Prostate gland (tissue), 2 donors: Measurements from ENCODE around the gene RTF1. TPM values are rescaled to one million over a fixed set of nuclear protein-coding genes. Genes with fewer than 3 reads are reported as not detected.

Experiments used
- DNase-seq: peaks from one replicate; pipeline ENCODE4 v3.0.0-alpha.2; 2019; ENCODE audit warnings: low spot score
- H3K27ac ChIP-seq, 2 donors: fragments of 200-600 bp; sonication (generic); 2 replicates each; pipeline ENCODE4 v1.5.1; 2017 to 2019
- H3K27me3 ChIP-seq: fragments of 200-600 bp; sonication (generic); replicated peaks from 2 replicates; pipeline ENCODE4 v1.5.1; 2019; ENCODE audit not compliant: insufficient read depth
- H3K36me3 ChIP-seq, 2 donors: fragments of 200-600 bp; sonication (generic); 1 replicate in 1 of 2; 2 replicates in 1 of 2; pipeline versions ENCODE4 v1.5.1 to v1.8.1; 2017 to 2019
- H3K4me1 ChIP-seq: fragments of 200-600 bp; sonication (generic); replicated peaks from 2 replicates; pipeline ENCODE4 v1.5.1; 2019
- H3K4me3 ChIP-seq, 2 donors: fragments of 200-600 bp; sonication (generic); 2 replicates each; pipeline ENCODE4 v1.5.1; 2017 to 2019
- H3K9me3 ChIP-seq: fragments of 200-600 bp; sonication (generic); 2 replicates; pipeline ENCODE4 v1.5.1; 2017
- CTCF ChIP-seq, 4 experiments: fragments of 200-600 bp in 2 of 4; fragments of 450-650 bp in 2 of 4; sonication (generic) in 2 of 4; IDR thresholded peaks; 1 replicate in 3 of 4; 2 replicates in 1 of 4; pipeline ENCODE4 v1.5.1; 2016 to 2019; ENCODE audit warnings: antibody characterized with exemption in 4 of 4, mild to moderate bottlenecking in 2 of 4, moderate library complexity in 2 of 4
- POLR2A ChIP-seq: fragments of 450-650 bp; IDR thresholded peaks from one replicate; pipeline ENCODE4 v1.6.1; 2016; ENCODE audit warnings: antibody characterized with exemption, mild to moderate bottlenecking
- POLR2AphosphoS5 ChIP-seq: sonication (generic); formaldehyde crosslinking; IDR thresholded peaks from one replicate; pipeline ENCODE4 v1.6.1; 2017; ENCODE audit warnings: antibody characterized with exemption
- WGBS: methylation state at CpG from one replicate; pipeline ENCODE4 v1.1.5; 2018; 5-methylcytosine and 5-hydroxymethylcytosine counted together
- intact Hi-C: fragments of 100-400 bp; cut with DNase I; formaldehyde crosslinking; loops from one replicate; pipeline ENCODE4 v1.14.2; 2022
- total RNA-seq, 2 donors: library from RNA; depleted of rRNA; stranded (reverse); fragments of >200 nt; gene quantifications; one replicate each; pipeline ENCODE4 v1.1.0, GENCODE V29; 2016

Gene RTF1
- total RNA-seq, 2 donors from 2014 or later = 23.8 to 52.4 TPM

GRCh38 chr15:41473418-41473817 lies 56.5 kb downstream of the RTF1 start:
- Histone ChIP-seq H3K36me3 (peaks cover 6 to 12% of the 10 kb centered on the region in 2 donors), H3K4me1 (no peaks in the 10 kb centered on the region), H3K4me3 (no peak overlapping the region), H3K27me3 (no peaks in the 10 kb centered on the region), H3K27ac (no peak overlapping the region), H3K9me3 (no peaks in the 10 kb centered on the region)
- TF ChIP-seq POLR2A (no peak), CTCF (IDR thresholded peaks at IDR 0.05) (no peak), POLR2AphosphoS5 (no peak)
- 91% methylated on average over 11 of the region's 11 CpGs for WGBS
- no peak for DNase-seq
- intact Hi-C loops = no loop called here

GRCh38 chr15:41474436-41474835 lies 57.5 kb downstream of the RTF1 start:
- no peaks in the 10 kb centered on the region for H3K9me3 ChIP-seq
- H3K4me1 ChIP-seq = no peaks in the 10 kb centered on the region
- no peaks in the 10 kb centered on the region for H3K27me3 ChIP-seq
- WGBS = 68% methylated on average over 8 of the region's 8 CpGs
- no peak for DNase-seq
- H3K4me3 ChIP-seq = no peak overlapping the region
- peaks cover 6 to 8% of the 10 kb centered on the region in 2 donors for H3K36me3 ChIP-seq
- no peak overlapping the region for H3K27ac ChIP-seq
- intact Hi-C loops = no loop called here
- TF ChIP-seq POLR2A = no peak
- TF ChIP-seq CTCF (IDR thresholded peaks at IDR 0.05) = no peak
- TF ChIP-seq POLR2AphosphoS5 = no peak

GRCh38 chr15:41474941-41475340 lies 58.0 kb downstream of the RTF1 start:
- Histone ChIP-seq H3K36me3 (peaks cover 6 to 9% of the 10 kb centered on the region in 2 donors), H3K4me1 (no peaks in the 10 kb centered on the region), H3K27ac (no peak overlapping the region), H3K9me3 (no peaks in the 10 kb centered on the region), H3K27me3 (no peaks in the 10 kb centered on the region), H3K4me3 (no peak overlapping the region)
- DNase-seq = no peak
- 35% methylated on average over 2 of the region's 2 CpGs for WGBS
- intact Hi-C loops = no loop called here
- TF ChIP-seq CTCF (IDR thresholded peaks at IDR 0.05) (no peak), POLR2AphosphoS5 (no peak), POLR2A (no peak)

- H3K4me3 ChIP-seq = no peak overlapping the region
- peaks cover 6 to 19% of the 10 kb centered on the region in 2 donors for H3K36me3 ChIP-seq
- no peak overlapping the region for H3K27ac ChIP-seq
- WGBS = 77% methylated on average over 5 of the region's 5 CpGs
- intact Hi-C loops = no loop called here
- no peaks in the 10 kb centered on the region for H3K27me3 ChIP-seq
- no peak for DNase-seq
- no peaks in the 10 kb centered on the region for H3K9me3 ChIP-seq
- H3K4me1 ChIP-seq = no peaks in the 10 kb centered on the region
- TF ChIP-seq POLR2AphosphoS5 (no peak), CTCF (IDR thresholded peaks at IDR 0.05) (no peak), POLR2A (no peak)
These were observed 59.6 kb downstream of the RTF1 start for GRCh38 chr15:41476416-41477048.

- intact Hi-C loops = no loop called here
- no peaks in the 10 kb centered on the region for H3K9me3 ChIP-seq
- H3K4me3 ChIP-seq = no peak overlapping the region
- no peak overlapping the region for H3K27ac ChIP-seq
- peaks cover 6 to 19% of the 10 kb centered on the region in 2 donors for H3K36me3 ChIP-seq
- no peak for DNase-seq
- TF ChIP-seq POLR2A = no peak
- TF ChIP-seq POLR2AphosphoS5 = no peak
- TF ChIP-seq CTCF (IDR thresholded peaks at IDR 0.05) = no peak
- 92% methylated on average over 12 of the region's 12 CpGs for WGBS
- no peaks in the 10 kb centered on the region for H3K27me3 ChIP-seq
- H3K4me1 ChIP-seq = no peaks in the 10 kb centered on the region
These were observed 63.7 kb downstream of the RTF1 start for GRCh38 chr15:41480396-41481140.
